Activated B cell treated with CpG ODN at 0.5 μM for 24 hours (primary cell): ENCODE data around the gene ROPN1L. TPM values are rescaled to one million over a fixed set of nuclear protein-coding genes. Genes with fewer than 3 reads are reported as not detected.
"Not testable (repeated sequence)": the region's sequence is repeated elsewhere in the genome, so short reads cannot be mapped to it uniquely, and the experiment has no call there.

Experiments used
- ATAC-seq: fragments of 200-7000 bp; cut with Tn5 transposase; one replicate; pipeline ENCODE4 v1.10.0; 2021; ENCODE audit warnings: low read depth, mild to moderate bottlenecking, moderate library complexity
- CTCF ChIA-PET: fragments of 350-600 bp; sonication (Branson Sonifier 250); formaldehyde crosslinking; loops from one replicate; lab custom pipeline; 2021; ENCODE audit warnings: antibody characterized with exemption; lab: Charles Lee
- POLR2A ChIA-PET: fragments of 350-600 bp; sonication (Branson Sonifier 250); formaldehyde crosslinking; loops from one replicate; lab custom pipeline; 2021; ENCODE audit warnings: antibody characterized with exemption; lab: Charles Lee
- DNase-seq: peaks from one replicate; pipeline ENCODE4 v3.0.0; 2022
- H3K27ac Mint-ChIP-seq: one replicate; pipeline ENCODE4 v1.8.0; 2020; ENCODE audit warnings: mixed read lengths
- H3K27me3 Mint-ChIP-seq: one replicate; pipeline ENCODE4 v1.8.0; 2021; ENCODE audit warnings: mixed read lengths
- H3K36me3 Mint-ChIP-seq: one replicate; pipeline ENCODE4 v1.8.0; 2021; ENCODE audit warnings: low read depth, mixed read lengths
- H3K4me1 Mint-ChIP-seq: one replicate; pipeline ENCODE4 v1.8.0; 2021; ENCODE audit warnings: mixed read lengths
- H3K4me3 Mint-ChIP-seq: one replicate; pipeline ENCODE4 v1.8.0; 2020; ENCODE audit warnings: mild to moderate bottlenecking, mixed read lengths
- H3K9me3 Mint-ChIP-seq: one replicate; pipeline ENCODE4 v1.8.0; 2020; ENCODE audit warnings: mixed read lengths
- CTCF ChIP-seq: fragments of 200-600 bp; IDR thresholded peaks from one replicate; pipeline ENCODE4 v1.8.0; 2022; ENCODE audit warnings: antibody characterized with exemption, mild to moderate bottlenecking
- intact Hi-C: fragments of 100-400 bp; cut with micrococcal nuclease; formaldehyde crosslinking; loops from one replicate; pipeline ENCODE4 v1.15.1; 2024
- total RNA-seq: library from RNA; stranded (reverse); gene quantifications from 2 replicates; pipeline ENCODE4 v1.2.3, GENCODE V29; 2022

Gene ROPN1L
- total RNA-seq, 1 donor from 2014 or later: 0.49 TPM

GRCh38 chr5:10513501-10514442 is 72.1 kb downstream of the ROPN1L start:
- DNase-seq (no peak), ATAC-seq (no peak)
- ChIA-PET POLR2A (no interaction called here), CTCF (no interaction called here)
- no peaks in the 10 kb centered on the region for H3K4me1 Mint-ChIP-seq
- no peak for TF ChIP-seq CTCF
- intact Hi-C loops: no loop called here
- H3K27ac Mint-ChIP-seq: no peak overlapping the region
- H3K4me3 Mint-ChIP-seq: no peak overlapping the region
- H3K27me3 Mint-ChIP-seq: peaks cover 2% of the 10 kb centered on the region
- H3K36me3 Mint-ChIP-seq: no peaks in the 10 kb centered on the region
- no peaks in the 10 kb centered on the region for H3K9me3 Mint-ChIP-seq

DNA sequence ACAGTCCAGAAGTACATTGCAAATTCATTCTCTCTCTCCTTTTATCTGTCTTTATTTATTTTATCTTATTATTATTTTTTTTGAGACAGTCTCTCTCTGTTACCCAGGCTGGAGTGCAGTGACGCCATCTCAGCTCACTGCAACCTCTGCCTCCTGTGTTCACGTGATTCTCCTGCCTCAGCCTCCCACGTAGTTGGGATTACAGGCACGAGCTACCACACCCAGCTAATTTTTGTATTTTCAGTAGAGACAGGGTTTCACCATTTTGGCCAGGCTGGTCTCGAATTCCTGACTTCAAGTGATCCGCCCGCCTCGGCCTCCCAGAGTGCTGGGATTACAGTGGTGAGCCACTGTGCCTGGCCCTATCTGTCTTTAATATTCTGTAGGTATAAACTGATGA is 72.9 kb downstream of the ROPN1L start:
- H3K36me3 Mint-ChIP-seq, H3K9me3 Mint-ChIP-seq, H3K27me3 Mint-ChIP-seq, H3K4me3 Mint-ChIP-seq, POLR2A ChIA-PET, ATAC-seq, intact Hi-C loops, H3K27ac Mint-ChIP-seq, CTCF ChIA-PET, H3K4me1 Mint-ChIP-seq, DNase-seq: not testable (repeated sequence)

Other genes with a start within 250 kb of the ROPN1L start
- 16.2 and 19.4 TPM in 2 replicates for gene ATPSCKMT, start 192.0 kb upstream of the ROPN1L start, total RNA-seq
- 203 and 213 TPM in 2 replicates for gene CCT5, start 191.6 kb upstream of the ROPN1L start, total RNA-seq
- not detected in 2 replicates for gene CMBL, start 134.0 kb upstream of the ROPN1L start, total RNA-seq
- 116 and 124 TPM in 2 replicates for gene MARCHF6, start 88.2 kb upstream of the ROPN1L start, total RNA-seq
- gene ANKRD33B, start 122.2 kb downstream of the ROPN1L start, total RNA-seq: 156 and 170 TPM in 2 replicates